Right lobe of liver (tissue), 4 donors: ENCODE measurements around the gene C4orf50.

ENCODE experiments used
- POLR2A ChIP-seq: fragments of 450-650 bp; IDR thresholded peaks from one replicate; pipeline ENCODE4 v1.6.1; 2017; ENCODE audit warnings: antibody characterized with exemption, mild to moderate bottlenecking
- TF ChIP-seq, protein P1 (sequence below), 4 donors: fragments of 200-600 bp in 3 of 4; fragments of 450-650 bp in 1 of 4; IDR thresholded peaks; one replicate each; pipeline versions ENCODE4 v1.5.1 to v1.8.0; 2016 to 2022; ENCODE audit warnings: antibody characterized with exemption in 4 of 4, mild to moderate bottlenecking in 2 of 4
- donor health status: DM: no; HTN: no; CAD: no.
- donor health status: DM: no; HTN: no; CAD: no.
- donor health status: DM: no; HTN: yes; CAD: no.

DNA sequence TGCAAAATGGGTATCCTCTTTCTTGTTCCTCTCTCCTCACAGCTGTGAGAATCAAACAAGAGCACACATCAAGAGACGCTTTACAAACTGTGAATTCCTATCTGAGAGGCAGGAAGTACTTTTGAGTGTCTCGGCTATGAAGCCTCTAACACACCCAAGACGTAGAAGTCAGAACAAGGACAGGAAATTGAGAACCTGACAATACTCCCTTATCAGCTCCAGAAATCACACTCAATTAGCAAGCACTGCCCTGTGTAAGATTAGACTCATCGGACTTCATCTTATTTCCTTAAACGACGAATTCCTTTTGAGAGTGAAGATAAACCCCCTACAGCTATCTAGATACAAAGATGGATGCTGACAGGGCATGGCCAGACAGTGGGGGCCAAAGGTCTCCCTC is 74.7 kb downstream of the C4orf50 start:
- no peak for TF ChIP-seq POLR2A
- TF ChIP-seq, protein P1, sequence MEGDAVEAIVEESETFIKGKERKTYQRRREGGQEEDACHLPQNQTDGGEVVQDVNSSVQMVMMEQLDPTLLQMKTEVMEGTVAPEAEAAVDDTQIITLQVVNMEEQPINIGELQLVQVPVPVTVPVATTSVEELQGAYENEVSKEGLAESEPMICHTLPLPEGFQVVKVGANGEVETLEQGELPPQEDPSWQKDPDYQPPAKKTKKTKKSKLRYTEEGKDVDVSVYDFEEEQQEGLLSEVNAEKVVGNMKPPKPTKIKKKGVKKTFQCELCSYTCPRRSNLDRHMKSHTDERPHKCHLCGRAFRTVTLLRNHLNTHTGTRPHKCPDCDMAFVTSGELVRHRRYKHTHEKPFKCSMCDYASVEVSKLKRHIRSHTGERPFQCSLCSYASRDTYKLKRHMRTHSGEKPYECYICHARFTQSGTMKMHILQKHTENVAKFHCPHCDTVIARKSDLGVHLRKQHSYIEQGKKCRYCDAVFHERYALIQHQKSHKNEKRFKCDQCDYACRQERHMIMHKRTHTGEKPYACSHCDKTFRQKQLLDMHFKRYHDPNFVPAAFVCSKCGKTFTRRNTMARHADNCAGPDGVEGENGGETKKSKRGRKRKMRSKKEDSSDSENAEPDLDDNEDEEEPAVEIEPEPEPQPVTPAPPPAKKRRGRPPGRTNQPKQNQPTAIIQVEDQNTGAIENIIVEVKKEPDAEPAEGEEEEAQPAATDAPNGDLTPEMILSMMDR (IDR thresholded peaks at IDR 0.05), result no peak
